ENCODE data around the gene YBEY.

DNA sequence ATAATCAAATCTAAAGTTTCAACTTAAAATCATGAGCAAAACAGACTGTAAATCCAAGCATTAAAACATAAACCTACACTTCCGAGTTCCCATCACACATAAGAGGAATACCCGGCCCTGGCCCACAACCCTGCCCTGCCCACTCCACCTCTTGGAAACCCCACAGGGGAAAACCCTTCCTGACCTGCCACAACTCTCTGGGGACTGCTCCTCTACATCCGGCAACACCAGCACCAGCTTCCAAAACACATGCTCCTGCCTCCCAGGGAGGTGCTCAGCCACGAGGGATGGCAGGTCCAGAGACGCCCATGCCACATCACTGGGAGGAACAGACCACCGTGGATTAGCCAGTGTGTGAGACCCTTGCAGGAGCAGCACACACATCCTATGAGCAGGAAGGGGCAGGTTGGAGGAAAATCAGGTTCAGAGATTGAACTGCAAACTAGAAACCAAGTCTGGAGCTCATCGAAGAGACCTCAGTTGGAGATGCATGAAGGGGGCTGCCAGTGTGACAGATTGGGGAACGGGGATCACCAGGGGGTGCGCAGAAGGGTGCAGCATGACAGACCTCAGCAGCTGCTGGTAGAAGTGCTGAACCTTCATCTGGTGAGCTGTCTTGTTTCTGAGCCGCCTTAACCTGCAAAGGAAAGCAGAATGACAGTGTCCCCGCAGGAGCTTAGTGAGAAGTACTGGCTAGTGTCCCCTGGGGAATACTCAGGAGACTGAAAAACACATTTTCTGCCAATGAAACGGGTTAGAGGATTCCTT, 31.8 kb upstream of the YBEY start:
- TF ChIP-seq, protein P1, sequence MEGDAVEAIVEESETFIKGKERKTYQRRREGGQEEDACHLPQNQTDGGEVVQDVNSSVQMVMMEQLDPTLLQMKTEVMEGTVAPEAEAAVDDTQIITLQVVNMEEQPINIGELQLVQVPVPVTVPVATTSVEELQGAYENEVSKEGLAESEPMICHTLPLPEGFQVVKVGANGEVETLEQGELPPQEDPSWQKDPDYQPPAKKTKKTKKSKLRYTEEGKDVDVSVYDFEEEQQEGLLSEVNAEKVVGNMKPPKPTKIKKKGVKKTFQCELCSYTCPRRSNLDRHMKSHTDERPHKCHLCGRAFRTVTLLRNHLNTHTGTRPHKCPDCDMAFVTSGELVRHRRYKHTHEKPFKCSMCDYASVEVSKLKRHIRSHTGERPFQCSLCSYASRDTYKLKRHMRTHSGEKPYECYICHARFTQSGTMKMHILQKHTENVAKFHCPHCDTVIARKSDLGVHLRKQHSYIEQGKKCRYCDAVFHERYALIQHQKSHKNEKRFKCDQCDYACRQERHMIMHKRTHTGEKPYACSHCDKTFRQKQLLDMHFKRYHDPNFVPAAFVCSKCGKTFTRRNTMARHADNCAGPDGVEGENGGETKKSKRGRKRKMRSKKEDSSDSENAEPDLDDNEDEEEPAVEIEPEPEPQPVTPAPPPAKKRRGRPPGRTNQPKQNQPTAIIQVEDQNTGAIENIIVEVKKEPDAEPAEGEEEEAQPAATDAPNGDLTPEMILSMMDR (IDR thresholded peaks at IDR 0.05; ENCODE audit: borderline replicate concordance, extremely low read depth, low read length, poor library complexity, severe bottlenecking) = no peak
- no peak for TF ChIP-seq EZH2 (IDR thresholded peaks at IDR 0.05; ENCODE audit: borderline replicate concordance, low read depth, low read length, severe bottlenecking)
